ENCODE results near the gene ALOXE3. TPM values are rescaled to one million over a fixed set of nuclear protein-coding genes. Genes with fewer than 3 reads are reported as not detected.

The ALOXE3 gene
- total RNA-seq = not detected in 2 replicates

DNA sequence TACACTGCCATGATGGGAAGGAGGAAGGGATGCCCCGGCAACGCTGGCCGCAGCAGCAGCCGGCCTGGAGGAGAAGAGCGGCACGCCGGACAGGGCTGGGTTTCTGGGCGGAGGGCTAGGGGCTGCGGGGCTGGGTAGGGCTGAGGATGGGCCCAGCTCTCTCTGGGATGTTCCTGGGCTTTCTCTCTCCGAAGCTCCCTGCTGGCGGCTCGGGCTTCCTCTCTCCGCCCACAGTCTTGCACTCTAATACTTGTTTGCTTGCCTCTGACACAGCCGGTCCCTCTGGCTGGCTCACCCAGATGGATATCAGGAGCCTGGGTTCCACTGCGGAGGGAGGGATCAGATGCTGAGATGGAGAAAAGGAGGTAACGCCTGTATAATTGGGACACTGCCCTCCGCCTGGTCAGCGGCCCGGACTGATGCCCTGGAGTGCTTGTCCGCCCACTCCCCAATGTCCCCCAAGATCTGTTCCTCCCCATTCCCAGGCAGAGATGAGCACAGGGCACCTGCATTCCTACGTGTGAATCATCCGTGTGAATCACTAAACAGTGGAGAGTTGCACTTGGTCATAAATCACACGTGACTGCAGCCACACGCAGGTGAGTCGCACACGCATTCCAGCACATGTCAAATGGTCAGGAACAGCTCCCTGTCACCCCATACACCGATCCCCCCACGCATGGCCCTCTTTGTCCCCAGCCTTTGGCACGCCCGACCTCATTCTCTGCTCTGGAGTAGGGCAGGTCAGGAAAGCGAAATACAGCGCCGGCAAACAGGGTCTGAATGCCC is at the start of gene ALOXE3:
TSS of gene ALOXE3 (minus strand) at position 535 of the 789 bp plus-strand sequence. CDS start at position 11, 524 bp downstream.
- no peak for TF ChIP-seq CTCF (IDR thresholded peaks at IDR 0.05)
- peak within 1 kb of the TSS; percentile 93 for H3K4me3 Mint-ChIP-seq
- ChIA-PET CTCF (interaction anchor here (1.1 to 5.6 kb wide), 14 partner anchors 9 to 103 kb away, joined by 3 to 37 read pairs (median 12); no protein-coding TSS in a partner anchor), POLR2A (interaction anchor here (0.5 to 5.2 kb wide), 19 partner anchors 8 to 432 kb away, joined by 3 to 57 read pairs (median 10); partner anchors contain the start of genes BORCS6, CTC1, PER1 and TP53)
- peak within 1 kb of the TSS; percentile 96 for H3K27ac Mint-ChIP-seq
- no peaks in the 10 kb centered on the region for H3K9me3 Mint-ChIP-seq
- peaks cover 54% of the 10 kb centered on the region for H3K27me3 Mint-ChIP-seq
- intact Hi-C loops (cut with micrococcal nuclease) = loop anchor here (1.0 to 2.0 kb wide), 6 partner anchors 45 to 429 kb away; partner anchors contain the start of genes RANGRF, RPL26 and WRAP53
- DNase-seq = no peak
- peak; percentile 0 for ATAC-seq (ENCODE audit: low read depth)
- H3K36me3 Mint-ChIP-seq (ENCODE audit: low read depth) = peaks cover 9% of the 10 kb centered on the region
- H3K4me1 Mint-ChIP-seq = peaks cover 50% of the 10 kb centered on the region

GRCh38 chr17:8167526-8167925 is 49.2 kb upstream of the ALOXE3 start:
- Mint-ChIP-seq H3K27ac (no peak overlapping the region), H3K27me3 (no peaks in the 10 kb centered on the region), H3K4me1 (peaks cover 24% of the 10 kb centered on the region), H3K36me3 (ENCODE audit: low read depth) (peaks cover 2% of the 10 kb centered on the region), H3K4me3 (no peak overlapping the region), H3K9me3 (no peaks in the 10 kb centered on the region)
- DNase-seq (no peak), ATAC-seq (ENCODE audit: low read depth) (no peak)
- CTCF ChIA-PET = interaction anchor here (1.0 kb wide), 1 partner anchor 48 kb away, joined by 3 read pairs; no protein-coding TSS in a partner anchor
- intact Hi-C loops (cut with micrococcal nuclease) = no loop called here
- no peak for TF ChIP-seq CTCF (IDR thresholded peaks at IDR 0.05)
- POLR2A ChIA-PET = interaction anchor here (0.6 to 1.5 kb wide), 5 partner anchors 9 to 104 kb away, joined by 4 to 6 read pairs (median 5); partner anchors contain the start of gene TMEM107

- no peak for DNase-seq
- no peak overlapping the region for H3K4me3 Mint-ChIP-seq
- peaks cover 2% of the 10 kb centered on the region for H3K36me3 Mint-ChIP-seq (ENCODE audit: low read depth)
- no peak overlapping the region for H3K27ac Mint-ChIP-seq
- ATAC-seq (ENCODE audit: low read depth) = no peak
- ChIA-PET CTCF (no interaction called here), POLR2A (interaction anchor here (1.4 kb wide), 1 partner anchor 8 kb away, joined by 5 read pairs; no protein-coding TSS in a partner anchor)
- H3K9me3 Mint-ChIP-seq = no peaks in the 10 kb centered on the region
- no peak for TF ChIP-seq CTCF (IDR thresholded peaks at IDR 0.05)
- H3K27me3 Mint-ChIP-seq = no peaks in the 10 kb centered on the region
- peaks cover 26% of the 10 kb centered on the region for H3K4me1 Mint-ChIP-seq
- intact Hi-C loops (cut with micrococcal nuclease) = no loop called here
Observed at GRCh38 chr17:8166731-8167130, 48.4 kb upstream of the ALOXE3 start.

DNA sequence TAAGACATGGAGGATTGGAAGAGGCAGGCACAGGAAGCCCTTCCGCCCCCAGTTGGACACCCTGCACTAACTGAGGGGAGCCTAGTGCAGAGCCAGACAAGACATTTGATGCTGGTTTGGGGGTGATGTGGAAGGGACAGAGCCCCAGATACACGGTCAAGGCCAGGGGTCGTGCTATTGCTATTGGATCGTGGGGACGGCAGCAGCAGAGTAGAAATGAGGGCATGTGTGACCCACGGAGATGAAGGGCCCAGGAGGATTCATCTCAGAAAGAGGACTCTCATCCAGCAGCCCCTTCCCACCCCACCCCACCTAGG is 46.5 kb upstream of the ALOXE3 start:
- Mint-ChIP-seq H3K4me1 (peaks cover 44% of the 10 kb centered on the region), H3K9me3 (no peaks in the 10 kb centered on the region), H3K27me3 (no peaks in the 10 kb centered on the region), H3K27ac (peak overlapping the region; percentile 95), H3K36me3 (ENCODE audit: low read depth) (peaks cover 19% of the 10 kb centered on the region), H3K4me3 (no peak overlapping the region)
- no peak for DNase-seq
- no peak for ATAC-seq (ENCODE audit: low read depth)
- ChIA-PET POLR2A (interaction anchor here (1.1 to 15.9 kb wide), 7 partner anchors 8 to 130 kb away, joined by 3 to 385 read pairs (median 9); partner anchors contain the start of genes ALOXE3, BORCS6, CTC1 and SLC25A35), CTCF (no interaction called here)
- intact Hi-C loops (cut with micrococcal nuclease) = loop anchor here (1.0 kb wide), 1 partner anchor 9 kb away; no protein-coding TSS in a partner anchor
- no peak for TF ChIP-seq CTCF (IDR thresholded peaks at IDR 0.05)

All from activated B cell treated with CpG ODN at 0.5 μM for 24 hours (primary cell).